H9 (cell line): ENCODE measurements around the gene GALNT10. TPM values are rescaled to one million over a fixed set of nuclear protein-coding genes. Genes with fewer than 3 reads are reported as not detected.

Experiments
- DNase-seq: peaks from one replicate; pipeline ENCODE4 v3.0.0-alpha.2; 2017
- H2AFZ ChIP-seq: one replicate; pipeline ENCODE4 v1.6.1; 2013; ENCODE audit warnings: mild to moderate bottlenecking, low read length, control low read depth, moderate library complexity
- H2AK5ac ChIP-seq: 2 replicates; pipeline ENCODE4 v1.6.1; 2013; ENCODE audit warnings: low read length, control low read depth, mixed read lengths; ENCODE audit not compliant: insufficient read length
- H2BK120ac ChIP-seq: one replicate; pipeline ENCODE4 v1.6.1; 2013; ENCODE audit warnings: low read depth, mild to moderate bottlenecking, low read length, control low read depth, inconsistent platforms; ENCODE audit not compliant: poor library complexity, severe bottlenecking
- H2BK12ac ChIP-seq: 2 replicates; pipeline ENCODE4 v1.6.1; 2013; ENCODE audit warnings: low read length, control low read depth, mixed read lengths, low read depth; ENCODE audit not compliant: insufficient read length
- H2BK15ac ChIP-seq: 2 replicates; pipeline ENCODE4 v1.6.1; 2013; ENCODE audit warnings: low read depth, low read length, control low read depth
- H2BK20ac ChIP-seq: one replicate; pipeline ENCODE4 v1.6.1; 2013; ENCODE audit warnings: low read depth, mild to moderate bottlenecking, low read length, control low read depth, inconsistent platforms; ENCODE audit not compliant: poor library complexity, severe bottlenecking
- H2BK5ac ChIP-seq: 2 replicates; pipeline ENCODE4 v1.6.1; 2013; ENCODE audit warnings: low read length, control low read depth, mixed read lengths; ENCODE audit not compliant: insufficient read length
- H3K14ac ChIP-seq: 2 replicates; pipeline ENCODE4 v1.6.1; 2013; ENCODE audit warnings: low read length, control low read depth; ENCODE audit not compliant: insufficient read depth
- H3K18ac ChIP-seq: 2 replicates; pipeline ENCODE4 v1.6.1; 2013; ENCODE audit warnings: low read depth, mild to moderate bottlenecking, mixed read lengths, low read length, control low read depth; ENCODE audit not compliant: insufficient read length
- H3K23ac ChIP-seq: 2 replicates; pipeline ENCODE4 v1.6.1; 2013; ENCODE audit warnings: low read length, control low read depth, mixed read lengths, low read depth; ENCODE audit not compliant: insufficient read length
- H3K23me2 ChIP-seq: 2 replicates; pipeline ENCODE4 v1.6.1; 2013; ENCODE audit warnings: low read depth, mild to moderate bottlenecking, mixed read lengths, low read length, control low read depth; ENCODE audit not compliant: insufficient read length, poor library complexity, severe bottlenecking
- H3K27ac ChIP-seq: 2 replicates; pipeline ENCODE4 v1.5.1; 2013; ENCODE audit warnings: low read length, control low read depth, mixed read lengths, low read depth; ENCODE audit not compliant: insufficient read length
- H3K27me3 ChIP-seq: 2 replicates; pipeline ENCODE4 v1.6.1; 2013; ENCODE audit warnings: low read length, control low read depth, inconsistent platforms; ENCODE audit not compliant: insufficient read depth
- H3K4ac ChIP-seq: 2 replicates; pipeline ENCODE4 v1.6.1; 2013; ENCODE audit warnings: low read depth, mild to moderate bottlenecking, control low read depth, inconsistent platforms, low read length, moderate library complexity
- H3K4me1 ChIP-seq: 2 replicates; pipeline ENCODE4 v1.6.1; 2013; ENCODE audit warnings: low read length, control low read depth, inconsistent platforms; ENCODE audit not compliant: insufficient read depth
- H3K4me2 ChIP-seq: 2 replicates; pipeline ENCODE4 v1.6.1; 2013; ENCODE audit warnings: low read length, control low read depth, mixed read lengths; ENCODE audit not compliant: insufficient read length, insufficient read depth
- H3K56ac ChIP-seq: 2 replicates; pipeline ENCODE4 v1.6.1; 2013; ENCODE audit warnings: low read depth, mild to moderate bottlenecking, mixed read lengths, low read length, control low read depth; ENCODE audit not compliant: insufficient read length
- H3K79me1 ChIP-seq: 2 replicates; pipeline ENCODE4 v1.6.1; 2013; ENCODE audit warnings: low read depth, mild to moderate bottlenecking, moderate library complexity, low read length, control low read depth, inconsistent platforms; ENCODE audit not compliant: insufficient read depth, poor library complexity, severe bottlenecking
- H3K79me2 ChIP-seq: 2 replicates; pipeline ENCODE4 v1.6.1; 2013; ENCODE audit warnings: low read length, control low read depth, inconsistent platforms; ENCODE audit not compliant: insufficient read depth
- H3K9ac ChIP-seq: 2 replicates; pipeline ENCODE4 v1.6.1; 2013; ENCODE audit warnings: low read length, control low read depth, mixed read lengths; ENCODE audit not compliant: insufficient read length; ENCODE audit errors: extremely low read depth
- H3K9me3 ChIP-seq: one replicate; pipeline ENCODE4 v1.6.1; 2013; ENCODE audit warnings: low read depth, low read length, inconsistent platforms; ENCODE audit not compliant: control insufficient read depth
- H3T11ph ChIP-seq: one replicate; pipeline ENCODE4 v1.6.1; 2013; ENCODE audit warnings: mild to moderate bottlenecking, low read length, control low read depth, inconsistent platforms
- H4K20me1 ChIP-seq: one replicate; pipeline ENCODE4 v1.6.1; 2013; ENCODE audit not compliant: control insufficient read depth, insufficient read length, insufficient read depth
- H4K5ac ChIP-seq: 2 replicates; pipeline ENCODE4 v1.6.1; 2013; ENCODE audit warnings: low read depth, mild to moderate bottlenecking, mixed read lengths, low read length, control low read depth; ENCODE audit not compliant: insufficient read length
- H4K8ac ChIP-seq: replicated peaks from 2 replicates; pipeline ENCODE4 v1.6.1; 2013; ENCODE audit warnings: low read length, control low read depth, mixed read lengths, low read depth; ENCODE audit not compliant: insufficient read length
- H4K91ac ChIP-seq: 2 replicates; pipeline ENCODE4 v1.6.1; 2013; ENCODE audit warnings: low read depth, mild to moderate bottlenecking, moderate library complexity, mixed read lengths, low read length, control low read depth; ENCODE audit not compliant: insufficient read length
- H3K27ac Mint-ChIP-seq, 3 experiments: 2 replicates in 2 of 3; 3 replicates in 1 of 3; pipeline ENCODE4 v1.8.0; 2020 to 2021; ENCODE audit warnings: mixed read lengths in 3 of 3, mild to moderate bottlenecking in 1 of 3, moderate library complexity in 1 of 3
- H3K27me3 Mint-ChIP-seq: 2 replicates; pipeline ENCODE4 v1.8.0; 2021; ENCODE audit warnings: low read depth, mild to moderate bottlenecking, moderate library complexity, mixed read lengths
- H3K36me3 Mint-ChIP-seq, 3 experiments: 2 replicates in 2 of 3; 3 replicates in 1 of 3; pipeline ENCODE4 v1.8.0; 2020 to 2021; ENCODE audit warnings: low read depth in 3 of 3, mixed read lengths in 3 of 3; ENCODE audit not compliant: insufficient read depth in 1 of 3
- H3K4me1 Mint-ChIP-seq, 2 experiments: 2 replicates each; pipeline ENCODE4 v1.8.0; 2020; ENCODE audit warnings: mixed read lengths in 2 of 2
- H3K4me3 Mint-ChIP-seq, 2 experiments: 2 replicates in 1 of 2; 3 replicates in 1 of 2; pipeline ENCODE4 v1.8.0; 2020 to 2021; ENCODE audit warnings: mild to moderate bottlenecking in 2 of 2, mixed read lengths in 2 of 2, moderate library complexity in 1 of 2
- H3K9me3 Mint-ChIP-seq, 2 experiments: 2 replicates in 1 of 2; 3 replicates in 1 of 2; pipeline ENCODE4 v1.8.0; 2020; ENCODE audit warnings: mild to moderate bottlenecking in 2 of 2, mixed read lengths in 2 of 2, moderate library complexity in 1 of 2
- WGBS: extraction: QIAGEN DNeasy Blood & Tissue Kit; methylation state at CpG from one replicate; pipeline ENCODE4 v1.1.7; 2013; ENCODE audit warnings: missing lambda C conversion rate, low lambda C conversion rate, mixed read lengths; ENCODE audit not compliant: insufficient read length; ENCODE audit errors: extremely low coverage; 5-methylcytosine and 5-hydroxymethylcytosine counted together
- total RNA-seq: library from RNA; stranded (reverse); gene quantifications from 2 replicates; pipeline ENCODE4 v1.2.1, GENCODE V29; 2021
- TF ChIP-seq, protein P1 (sequence below): fragments of 200-600 bp; sonication (generic); conservative IDR thresholded peaks from 3 replicates; pipeline ENCODE4 v1.8.0; 2021; ENCODE audit warnings: antibody characterized with exemption, mild to moderate bottlenecking

GALNT10 gene
- total RNA-seq, 1 experiment from 2014 or later: 15.4 TPM

DNA sequence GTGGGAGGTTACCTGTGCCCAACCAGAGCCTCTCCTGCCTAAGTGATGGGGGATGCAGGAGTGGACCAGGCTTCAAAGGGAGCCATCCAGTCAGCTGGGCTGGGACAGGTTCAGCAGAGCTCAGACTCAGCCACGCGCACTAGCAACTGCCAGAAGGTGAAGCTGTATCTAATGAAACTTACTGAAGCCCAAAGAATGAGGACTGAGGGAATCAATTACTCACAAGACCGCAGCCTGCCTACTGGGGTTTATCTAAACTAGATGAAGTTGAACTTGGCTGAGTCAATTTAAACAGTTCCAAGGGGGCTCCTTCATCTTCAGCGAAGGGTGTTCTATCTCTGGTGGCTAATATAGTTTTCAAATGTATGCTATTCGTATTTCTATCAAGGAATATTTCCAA, 276.1 kb downstream of the GALNT10 start:
- Histone ChIP-seq H2AFZ (no peak overlapping the region), H4K8ac (no peak overlapping the region), H4K91ac (no peak overlapping the region), H3K18ac (no peak overlapping the region), H3K4me2 (no peak overlapping the region), H3K56ac (no peak overlapping the region), H3K4ac (no peak overlapping the region), H3K4me1 (no peaks in the 10 kb centered on the region), H3T11ph (no peak overlapping the region), H3K79me1 (no peaks in the 10 kb centered on the region), H3K79me2 (no peaks in the 10 kb centered on the region), H3K9ac (no peak overlapping the region), H2BK120ac (no peak overlapping the region), H3K23me2 (no peaks in the 10 kb centered on the region), H2BK20ac (no peak overlapping the region), H3K27me3 (peaks cover 22% of the 10 kb centered on the region), H2BK5ac (no peak overlapping the region), H3K14ac (no peak overlapping the region), H3K9me3 (no peaks in the 10 kb centered on the region), H4K20me1 (no peaks in the 10 kb centered on the region), H4K5ac (no peak overlapping the region), H2AK5ac (no peak overlapping the region), H2BK15ac (no peak overlapping the region), H3K27ac (no peak overlapping the region), H3K23ac (no peak overlapping the region), H2BK12ac (no peak overlapping the region)
- no peak for DNase-seq
- H3K9me3 Mint-ChIP-seq: no peaks in the 10 kb centered on the region
- peaks cover 69% of the 10 kb centered on the region for H3K27me3 Mint-ChIP-seq
- H3K27ac Mint-ChIP-seq: no peak overlapping the region
- peaks cover 7 to 13% of the 10 kb centered on the region in 2 experiments for H3K4me1 Mint-ChIP-seq
- H3K36me3 Mint-ChIP-seq: no peaks in the 10 kb centered on the region; a peak in 1 of 7 replicates
- WGBS: no CpG with 5 or more reads among the region's 5 CpGs
- no peak overlapping the region for H3K4me3 Mint-ChIP-seq
- TF ChIP-seq, protein P1, sequence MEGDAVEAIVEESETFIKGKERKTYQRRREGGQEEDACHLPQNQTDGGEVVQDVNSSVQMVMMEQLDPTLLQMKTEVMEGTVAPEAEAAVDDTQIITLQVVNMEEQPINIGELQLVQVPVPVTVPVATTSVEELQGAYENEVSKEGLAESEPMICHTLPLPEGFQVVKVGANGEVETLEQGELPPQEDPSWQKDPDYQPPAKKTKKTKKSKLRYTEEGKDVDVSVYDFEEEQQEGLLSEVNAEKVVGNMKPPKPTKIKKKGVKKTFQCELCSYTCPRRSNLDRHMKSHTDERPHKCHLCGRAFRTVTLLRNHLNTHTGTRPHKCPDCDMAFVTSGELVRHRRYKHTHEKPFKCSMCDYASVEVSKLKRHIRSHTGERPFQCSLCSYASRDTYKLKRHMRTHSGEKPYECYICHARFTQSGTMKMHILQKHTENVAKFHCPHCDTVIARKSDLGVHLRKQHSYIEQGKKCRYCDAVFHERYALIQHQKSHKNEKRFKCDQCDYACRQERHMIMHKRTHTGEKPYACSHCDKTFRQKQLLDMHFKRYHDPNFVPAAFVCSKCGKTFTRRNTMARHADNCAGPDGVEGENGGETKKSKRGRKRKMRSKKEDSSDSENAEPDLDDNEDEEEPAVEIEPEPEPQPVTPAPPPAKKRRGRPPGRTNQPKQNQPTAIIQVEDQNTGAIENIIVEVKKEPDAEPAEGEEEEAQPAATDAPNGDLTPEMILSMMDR: no peak
